ENCODE measurements around the gene NEUROG2.

GRCh38 chr4:112472318-112472717, 43.7 kb downstream of the NEUROG2 start:
- TF ChIP-seq EZH2 (IDR thresholded peaks at IDR 0.05; ENCODE audit: low read length): no peak
- TF ChIP-seq, protein P1, sequence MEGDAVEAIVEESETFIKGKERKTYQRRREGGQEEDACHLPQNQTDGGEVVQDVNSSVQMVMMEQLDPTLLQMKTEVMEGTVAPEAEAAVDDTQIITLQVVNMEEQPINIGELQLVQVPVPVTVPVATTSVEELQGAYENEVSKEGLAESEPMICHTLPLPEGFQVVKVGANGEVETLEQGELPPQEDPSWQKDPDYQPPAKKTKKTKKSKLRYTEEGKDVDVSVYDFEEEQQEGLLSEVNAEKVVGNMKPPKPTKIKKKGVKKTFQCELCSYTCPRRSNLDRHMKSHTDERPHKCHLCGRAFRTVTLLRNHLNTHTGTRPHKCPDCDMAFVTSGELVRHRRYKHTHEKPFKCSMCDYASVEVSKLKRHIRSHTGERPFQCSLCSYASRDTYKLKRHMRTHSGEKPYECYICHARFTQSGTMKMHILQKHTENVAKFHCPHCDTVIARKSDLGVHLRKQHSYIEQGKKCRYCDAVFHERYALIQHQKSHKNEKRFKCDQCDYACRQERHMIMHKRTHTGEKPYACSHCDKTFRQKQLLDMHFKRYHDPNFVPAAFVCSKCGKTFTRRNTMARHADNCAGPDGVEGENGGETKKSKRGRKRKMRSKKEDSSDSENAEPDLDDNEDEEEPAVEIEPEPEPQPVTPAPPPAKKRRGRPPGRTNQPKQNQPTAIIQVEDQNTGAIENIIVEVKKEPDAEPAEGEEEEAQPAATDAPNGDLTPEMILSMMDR (optimal IDR thresholded peaks at IDR 0.05 in 1 of 3, IDR thresholded peaks at IDR 0.05 in 1 of 3, conservative IDR thresholded peaks at IDR 0.05 in 1 of 3; ENCODE audit: extremely low read depth in 1 of 3, insufficient read depth in 2 of 3, low read length in 3 of 3): no peak

Data from keratinocyte (primary cell).